NK-92 treated with Interleukin-12 subunit alpha and Interleukin-12 subunit beta, amount 100 ng/mL, for 24 hours (cell line): Measurements from ENCODE around the gene GIPC1.
"Not testable (repeated sequence)": the region's sequence is repeated elsewhere in the genome, so short reads cannot be mapped to it uniquely, and the experiment has no call there.

Source experiments
- DNase-seq: peaks from one replicate; lab custom pipeline; 2025; lab: John Stamatoyannopoulos, UW

The GIPC1 gene

GRCh38 chr19:14496029-14496833 lies at the start of gene GIPC1:
Gene GIPC1 (minus strand): TSS chr19:14496127. CDS start chr19:14482976, 13,151 bp downstream.
- DNase-seq: no peak

GRCh38 chr19:14545716-14546082 lies 49.8 kb upstream of the GIPC1 start:
- DNase-seq: no peak

- no peak for DNase-seq
Observed at GRCh38 chr19:14544977-14545715, 49.2 kb upstream of the GIPC1 start.

GRCh38 chr19:14544047-14544446 lies 48.1 kb upstream of the GIPC1 start:
- DNase-seq: no peak

GRCh38 chr19:14542711-14543328 lies 46.9 kb upstream of the GIPC1 start:
- no peak for DNase-seq

- DNase-seq: not testable (repeated sequence)
Observed at GRCh38 chr19:14541979-14542378, 46.1 kb upstream of the GIPC1 start.

GRCh38 chr19:14540741-14541525 lies 45.0 kb upstream of the GIPC1 start:
- no peak for DNase-seq

- no peak for DNase-seq
Observed at GRCh38 chr19:14536926-14537692, 41.2 kb upstream of the GIPC1 start.

GRCh38 chr19:14533450-14533849 lies 37.5 kb upstream of the GIPC1 start:
- DNase-seq: no peak

GRCh38 chr19:14530506-14530905 lies 34.6 kb upstream of the GIPC1 start:
- DNase-seq: no peak

GRCh38 chr19:14530005-14530348 lies 34.0 kb upstream of the GIPC1 start:
- no peak for DNase-seq

- DNase-seq: peak; percentile 100
Observed at GRCh38 chr19:14529254-14530004, 33.5 kb upstream of the GIPC1 start, which contains the start of gene TECR. Gene TECR (plus strand): TSS chr19:14529594. CDS start chr19:14529697, 103 bp downstream.

GRCh38 chr19:14528419-14529253 lies 32.7 kb upstream of the GIPC1 start:
- no peak for DNase-seq

GRCh38 chr19:14526423-14526822 lies 30.5 kb upstream of the GIPC1 start:
- DNase-seq: no peak

- no peak for DNase-seq
Observed at GRCh38 chr19:14525729-14526128, 29.8 kb upstream of the GIPC1 start.

GRCh38 chr19:14520543-14520942 lies 24.6 kb upstream of the GIPC1 start:
- no peak for DNase-seq

GRCh38 chr19:14519860-14520407 lies 24.0 kb upstream of the GIPC1 start:
- no peak for DNase-seq

- DNase-seq: no peak
Observed at GRCh38 chr19:14519245-14519859, 23.4 kb upstream of the GIPC1 start.
